ENCODE data around the gene KHDRBS2. TPM values are rescaled to one million over a fixed set of nuclear protein-coding genes. Genes with fewer than 3 reads are reported as not detected.

The KHDRBS2 gene
- total RNA-seq, 4 donors from 2014 or later, result 5.2 to 19.2 (median 16.6) TPM

DNA sequence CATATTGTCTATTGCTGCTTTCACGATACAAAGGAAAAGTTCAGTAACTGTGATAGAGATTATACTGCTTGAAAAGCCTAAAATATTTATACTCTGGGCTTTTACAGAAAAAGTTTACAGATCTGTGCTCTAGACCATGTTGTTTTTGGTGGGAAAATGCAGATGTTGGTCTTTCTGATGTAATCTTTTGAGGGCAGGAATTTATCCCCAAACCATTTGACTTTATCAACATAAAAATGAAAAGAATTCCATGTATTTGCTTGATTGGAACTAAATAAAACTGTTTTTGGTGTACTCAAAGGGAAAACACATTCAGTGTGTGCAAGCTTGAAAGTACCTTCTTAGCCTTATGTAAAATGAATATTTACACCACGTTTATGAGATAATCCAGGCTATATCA, 603.5 kb downstream of the KHDRBS2 start:
- DNase-seq, result no peak
- H3K4me1 ChIP-seq, result no peaks in the 10 kb centered on the region
- no peaks in the 10 kb centered on the region for H3K27me3 ChIP-seq
- 46 to 55% methylated on average over 2 of the region's 2 CpGs for WGBS, 2 donors
- no peaks in the 10 kb centered on the region for H3K36me3 ChIP-seq
- H3K9me3 ChIP-seq, result no peaks in the 10 kb centered on the region
- no peak overlapping the region for H3K4me3 ChIP-seq (replicated peaks in 1 of 3)
- H3K27ac ChIP-seq, result no peak overlapping the region
- intact Hi-C loops (cut with DNase I), result no loop called here
- TF ChIP-seq POLR2A (IDR thresholded peaks at IDR 0.05), result no peak
- no peak for TF ChIP-seq CTCF (IDR thresholded peaks at IDR 0.05)

DNA sequence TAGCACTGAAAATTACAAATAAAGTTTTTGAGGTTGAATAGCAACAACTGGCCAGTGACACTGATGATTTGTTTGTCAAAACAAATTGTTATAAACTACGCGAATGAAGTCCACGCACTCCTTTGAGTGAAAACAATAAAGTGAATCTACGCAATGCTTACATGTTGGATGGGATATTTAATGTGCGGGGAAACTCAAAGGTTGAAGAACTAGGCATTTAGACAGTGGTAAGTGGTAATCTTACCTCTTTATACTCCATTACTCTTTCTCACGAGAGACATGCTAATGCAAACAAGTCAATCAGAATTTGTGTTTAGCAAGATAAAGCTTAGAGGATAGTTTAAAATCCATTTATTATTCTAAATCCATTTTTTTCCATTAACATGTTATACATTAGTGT, 606.4 kb downstream of the KHDRBS2 start:
- Histone ChIP-seq H3K9me3 (no peaks in the 10 kb centered on the region), H3K27me3 (no peaks in the 10 kb centered on the region), H3K4me1 (no peaks in the 10 kb centered on the region), H3K27ac (no peak overlapping the region), H3K36me3 (no peaks in the 10 kb centered on the region), H3K4me3 (replicated peaks in 1 of 3) (no peak overlapping the region)
- intact Hi-C loops (cut with DNase I), result no loop called here
- TF ChIP-seq POLR2A (IDR thresholded peaks at IDR 0.05), result no peak
- TF ChIP-seq CTCF (IDR thresholded peaks at IDR 0.05), result no peak
- WGBS, 2 donors, result 94 to 96% methylated on average over 6 of the region's 6 CpGs
- DNase-seq, result no peak

- 76 to 88% methylated on average over 2 of the region's 2 CpGs for WGBS, 2 donors
- Histone ChIP-seq H3K4me3 (replicated peaks in 1 of 3) (no peak overlapping the region), H3K27me3 (no peaks in the 10 kb centered on the region), H3K9me3 (no peaks in the 10 kb centered on the region), H3K4me1 (no peaks in the 10 kb centered on the region), H3K27ac (no peak overlapping the region), H3K36me3 (no peaks in the 10 kb centered on the region)
- no peak for DNase-seq
- no peak for TF ChIP-seq POLR2A (IDR thresholded peaks at IDR 0.05)
- no peak for TF ChIP-seq CTCF (IDR thresholded peaks at IDR 0.05)
- intact Hi-C loops (cut with DNase I), result no loop called here
Observed at GRCh38 chr6:61675734-61676133, 610.3 kb downstream of the KHDRBS2 start.

- Histone ChIP-seq H3K4me1 (no peaks in the 10 kb centered on the region), H3K4me3 (replicated peaks in 1 of 3) (no peak overlapping the region), H3K36me3 (no peaks in the 10 kb centered on the region), H3K27me3 (no peaks in the 10 kb centered on the region), H3K9me3 (no peaks in the 10 kb centered on the region), H3K27ac (no peak overlapping the region)
- WGBS, 2 donors, result 95 to 97% methylated on average over 1 of the region's 1 CpG
- no peak for DNase-seq
- intact Hi-C loops (cut with DNase I), result no loop called here
- TF ChIP-seq CTCF (IDR thresholded peaks at IDR 0.05) (no peak), POLR2A (IDR thresholded peaks at IDR 0.05) (no peak)
Observed at GRCh38 chr6:61649845-61650244, 636.2 kb downstream of the KHDRBS2 start.

DNA sequence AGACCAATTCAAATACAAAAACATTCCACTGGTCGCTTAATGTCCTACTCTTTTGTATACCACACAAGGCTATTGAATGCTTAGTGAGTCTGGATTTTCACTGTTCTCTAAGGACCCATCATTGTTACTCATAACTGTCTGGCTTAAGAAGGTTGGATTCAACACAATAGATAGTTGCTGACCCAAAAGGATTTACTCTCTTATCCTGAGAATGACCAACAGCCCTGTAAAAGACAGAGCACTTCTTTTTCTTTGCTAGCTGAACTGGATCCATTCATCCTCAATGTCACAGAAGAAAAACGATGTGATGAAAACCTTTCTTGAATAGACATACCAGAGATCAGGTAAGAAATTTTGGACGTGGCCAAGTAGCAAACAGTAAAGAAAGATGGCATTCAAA, 645.6 kb downstream of the KHDRBS2 start:
- no peak for DNase-seq
- no peak for TF ChIP-seq POLR2A (IDR thresholded peaks at IDR 0.05)
- no peak for TF ChIP-seq CTCF (IDR thresholded peaks at IDR 0.05)
- H3K27ac ChIP-seq, result no peak overlapping the region
- H3K9me3 ChIP-seq, result no peaks in the 10 kb centered on the region
- intact Hi-C loops (cut with DNase I), result no loop called here
- H3K36me3 ChIP-seq, result no peaks in the 10 kb centered on the region
- 75 to 76% methylated on average over 3 of the region's 3 CpGs for WGBS, 2 donors
- H3K4me1 ChIP-seq, result no peaks in the 10 kb centered on the region
- no peaks in the 10 kb centered on the region for H3K27me3 ChIP-seq
- no peak overlapping the region for H3K4me3 ChIP-seq (replicated peaks in 1 of 3)

Data from thyroid gland (tissue), 4 donors.